K562 (cell line): Measurements from ENCODE around the gene HIP1R. TPM values are rescaled to one million over a fixed set of nuclear protein-coding genes. Genes with fewer than 3 reads are reported as not detected.

Experiments used
- ESRRA ChIP-seq: fragments of 450-650 bp; IDR thresholded peaks from 2 replicates; pipeline ENCODE4 v1.6.1; 2014; ENCODE audit warnings: low read depth, mild to moderate bottlenecking, moderate library complexity, borderline replicate concordance
- EWSR1 ChIP-seq: fragments of 450-650 bp; IDR thresholded peaks from 2 replicates; pipeline ENCODE4 v1.6.1; 2018; ENCODE audit warnings: borderline replicate concordance, mild to moderate bottlenecking, low read depth, moderate library complexity; ENCODE audit not compliant: partially characterized antibody
- FIP1L1 ChIP-seq: fragments of 200-400 bp; formaldehyde crosslinking; IDR thresholded peaks from 2 replicates; pipeline ENCODE4 v1.6.1; 2018; ENCODE audit warnings: mild to moderate bottlenecking, low read depth, low read length; ENCODE audit not compliant: poor library complexity, severe bottlenecking
- GABPB2 ChIP-seq: fragments of 250-450 bp; sonication (Bioruptor Pico); conservative IDR thresholded peaks from 2 replicates; pipeline ENCODE4 v1.5.1; 2021; ENCODE audit warnings: mild to moderate bottlenecking
- HMG20B ChIP-seq: fragments of 250-450 bp; sonication (Bioruptor Pico); IDR thresholded peaks from 2 replicates; pipeline ENCODE4 v1.5.0; 2021; ENCODE audit warnings: mild to moderate bottlenecking
- JUND ChIP-seq, 2 experiments: IDR thresholded peaks; 2 replicates in 1 of 2; 3 replicates in 1 of 2; pipeline ENCODE4 v1.6.1; 2011; ENCODE audit warnings: borderline replicate concordance in 2 of 2, low read depth in 2 of 2, low read length in 2 of 2, improper control_type of control experiment in 1 of 2, missing biosample characterization in 1 of 2, missing genetic modification characterization in 1 of 2, missing genetic modification reagents in 1 of 2
- MCM2 ChIP-seq: fragments of 450-650 bp; IDR thresholded peaks from 2 replicates; pipeline ENCODE4 v1.6.1; 2017; ENCODE audit warnings: low read depth, mild to moderate bottlenecking
- PHB2 ChIP-seq: fragments of 450-650 bp; IDR thresholded peaks from 2 replicates; pipeline ENCODE4 v1.6.1; 2017; ENCODE audit warnings: low read depth
- PYGO2 ChIP-seq: fragments of 450-650 bp; IDR thresholded peaks from 2 replicates; pipeline ENCODE4 v1.6.1; 2016; ENCODE audit warnings: mild to moderate bottlenecking, missing genetic modification characterization, moderate library complexity, missing compliant biosample characterization
- SMARCA4 ChIP-seq: fragments of 450-650 bp; IDR thresholded peaks from 2 replicates; pipeline ENCODE4 v1.6.1; 2016
- SMARCE1 ChIP-seq: fragments of 450-650 bp; IDR thresholded peaks from 2 replicates; pipeline ENCODE4 v1.7.1; 2016; ENCODE audit warnings: mild to moderate bottlenecking
- SRF ChIP-seq, 2 experiments: fragments of 250-450, 450-650 bp in 1 of 2; sonication (Bioruptor Pico) in 1 of 2; sonication (generic) in 1 of 2; formaldehyde crosslinking; IDR thresholded peaks; 2 replicates each; pipeline versions ENCODE4 v1.5.0 to v1.5.1; 2020 to 2022; ENCODE audit warnings: mild to moderate bottlenecking in 1 of 2, missing genetic modification reagents in 1 of 2
- TAF15 ChIP-seq: fragments of 200-400 bp; formaldehyde crosslinking; IDR thresholded peaks from 2 replicates; pipeline ENCODE4 v1.6.1; 2017; ENCODE audit warnings: mild to moderate bottlenecking, low read depth, low read length, moderate library complexity
- ZFP1 ChIP-seq: fragments of 450-650 bp; formaldehyde crosslinking; IDR thresholded peaks from 2 replicates; pipeline ENCODE4 v1.4.0; 2020; ENCODE audit warnings: mild to moderate bottlenecking, mixed read lengths
- ZNF316 ChIP-seq: fragments of 450-650 bp; IDR thresholded peaks from 2 replicates; pipeline ENCODE4 v1.6.1; 2016
- ZNF408 ChIP-seq: fragments of 250-450 bp; sonication (Bioruptor Pico); IDR thresholded peaks from 2 replicates; pipeline ENCODE4 v1.4.0; 2020; ENCODE audit warnings: low read depth, mild to moderate bottlenecking, moderate library complexity
- ZNF764 ChIP-seq: fragments of 250-450 bp; sonication (Bioruptor Pico); IDR thresholded peaks from 2 replicates; pipeline ENCODE4 v1.4.0; 2020; ENCODE audit warnings: low read depth, mild to moderate bottlenecking, moderate library complexity
- polyA plus RNA-seq, 8 experiments: library from polyadenylated mRNA; depleted of rRNA in 4 of 8; stranded (reverse) in 5 of 8; unstranded in 3 of 8; fragments of >200 nt; fragmentation: Nextera tagmentation in 2 of 8; fragmentation: Illumina TruSeq in 1 of 8; extraction: Ambion mirVana in 2 of 8; extraction: Trizol in 1 of 8; gene quantifications; 2 replicates each; pipeline versions ENCODE4 v1.2.1 to v1.2.3, GENCODE V29; 2011 to 2014; ENCODE audit warnings: inconsistent platforms in 1 of 8, missing spikeins in 1 of 8
- total RNA-seq, 7 experiments: library from RNA; depleted of rRNA in 6 of 7; stranded (reverse); fragments of >200 nt in 6 of 7; fragmentation: Illumina TruSeq in 2 of 7; extraction: Trizol in 2 of 7; gene quantifications; 2 replicates each; pipeline versions ENCODE4 v1.2.1 to v1.2.3, GENCODE V29; 2011 to 2021; ENCODE audit warnings: low replicate concordance in 1 of 7
- TF ChIP-seq, protein P1 (sequence below): sonication (generic); formaldehyde crosslinking; IDR thresholded peaks from 2 replicates; pipeline ENCODE4 v1.8.1; 2023; ENCODE audit warnings: mild to moderate bottlenecking, missing genetic modification reagents
- TF ChIP-seq, protein P2 (sequence below): IDR thresholded peaks from 2 replicates; pipeline ENCODE4 v1.6.1; 2016; ENCODE audit warnings: missing genetic modification characterization, missing compliant biosample characterization
- TF ChIP-seq, protein P3 (sequence below): fragments of 250-450 bp; sonication (Bioruptor Pico); IDR thresholded peaks from 2 replicates; pipeline ENCODE4 v1.5.1; 2021; ENCODE audit warnings: mild to moderate bottlenecking
- TF ChIP-seq, protein P4 (sequence below): fragments of 450-650 bp; IDR thresholded peaks from 2 replicates; pipeline ENCODE4 v1.7.0; 2016; ENCODE audit warnings: borderline replicate concordance

Gene HIP1R
- total and polyA plus RNA-seq, 9 of the 15 experiments (the other 6 are each of a cell fraction or from before 2014, with no cell fraction given), result 0.15 to 31.0 (median 14.2) TPM

- TF ChIP-seq HMG20B (CRISPR knock-in tag), result no peak
- no peak for TF ChIP-seq SRF (CRISPR knock-in tag; IDR thresholded peaks at IDR 0.05)
- TF ChIP-seq, protein P1, sequence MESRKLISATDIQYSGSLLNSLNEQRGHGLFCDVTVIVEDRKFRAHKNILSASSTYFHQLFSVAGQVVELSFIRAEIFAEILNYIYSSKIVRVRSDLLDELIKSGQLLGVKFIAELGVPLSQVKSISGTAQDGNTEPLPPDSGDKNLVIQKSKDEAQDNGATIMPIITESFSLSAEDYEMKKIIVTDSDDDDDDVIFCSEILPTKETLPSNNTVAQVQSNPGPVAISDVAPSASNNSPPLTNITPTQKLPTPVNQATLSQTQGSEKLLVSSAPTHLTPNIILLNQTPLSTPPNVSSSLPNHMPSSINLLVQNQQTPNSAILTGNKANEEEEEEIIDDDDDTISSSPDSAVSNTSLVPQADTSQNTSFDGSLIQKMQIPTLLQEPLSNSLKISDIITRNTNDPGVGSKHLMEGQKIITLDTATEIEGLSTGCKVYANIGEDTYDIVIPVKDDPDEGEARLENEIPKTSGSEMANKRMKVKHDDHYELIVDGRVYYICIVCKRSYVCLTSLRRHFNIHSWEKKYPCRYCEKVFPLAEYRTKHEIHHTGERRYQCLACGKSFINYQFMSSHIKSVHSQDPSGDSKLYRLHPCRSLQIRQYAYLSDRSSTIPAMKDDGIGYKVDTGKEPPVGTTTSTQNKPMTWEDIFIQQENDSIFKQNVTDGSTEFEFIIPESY (CRISPR knock-in tag), result peak; percentile 66
- TF ChIP-seq MCM2, result no peak
- TF ChIP-seq TAF15, result no peak
- no peak for TF ChIP-seq ZNF408 (CRISPR knock-in tag)
- TF ChIP-seq SMARCE1, result peak; percentile 38; the same call in 1 of the 2 replicates
- TF ChIP-seq, protein P2, sequence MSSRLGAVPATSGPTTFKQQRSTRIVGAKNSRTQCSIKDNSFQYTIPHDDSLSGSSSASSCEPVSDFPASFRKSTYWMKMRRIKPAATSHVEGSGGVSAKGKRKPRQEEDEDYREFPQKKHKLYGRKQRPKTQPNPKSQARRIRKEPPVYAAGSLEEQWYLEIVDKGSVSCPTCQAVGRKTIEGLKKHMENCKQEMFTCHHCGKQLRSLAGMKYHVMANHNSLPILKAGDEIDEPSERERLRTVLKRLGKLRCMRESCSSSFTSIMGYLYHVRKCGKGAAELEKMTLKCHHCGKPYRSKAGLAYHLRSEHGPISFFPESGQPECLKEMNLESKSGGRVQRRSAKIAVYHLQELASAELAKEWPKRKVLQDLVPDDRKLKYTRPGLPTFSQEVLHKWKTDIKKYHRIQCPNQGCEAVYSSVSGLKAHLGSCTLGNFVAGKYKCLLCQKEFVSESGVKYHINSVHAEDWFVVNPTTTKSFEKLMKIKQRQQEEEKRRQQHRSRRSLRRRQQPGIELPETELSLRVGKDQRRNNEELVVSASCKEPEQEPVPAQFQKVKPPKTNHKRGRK (tag), result peak; percentile 96
- no peak for TF ChIP-seq ESRRA
- no peak for TF ChIP-seq ZFP1 (CRISPR knock-in tag)
- TF ChIP-seq, protein P3, sequence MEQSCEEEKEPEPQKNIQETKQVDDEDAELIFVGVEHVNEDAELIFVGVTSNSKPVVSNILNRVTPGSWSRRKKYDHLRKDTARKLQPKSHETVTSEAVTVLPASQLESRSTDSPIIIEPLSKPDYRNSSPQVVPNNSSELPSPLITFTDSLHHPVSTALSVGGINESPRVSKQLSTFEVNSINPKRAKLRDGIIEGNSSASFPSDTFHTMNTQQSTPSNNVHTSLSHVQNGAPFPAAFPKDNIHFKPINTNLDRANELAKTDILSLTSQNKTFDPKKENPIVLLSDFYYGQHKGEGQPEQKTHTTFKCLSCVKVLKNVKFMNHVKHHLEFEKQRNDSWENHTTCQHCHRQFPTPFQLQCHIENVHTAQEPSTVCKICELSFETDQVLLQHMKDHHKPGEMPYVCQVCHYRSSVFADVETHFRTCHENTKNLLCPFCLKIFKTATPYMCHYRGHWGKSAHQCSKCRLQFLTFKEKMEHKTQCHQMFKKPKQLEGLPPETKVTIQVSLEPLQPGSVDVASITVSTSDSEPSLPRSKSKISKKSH (CRISPR knock-in tag), result no peak
- TF ChIP-seq JUND (IDR thresholded peaks at IDR 0.05; ENCODE audit: borderline replicate concordance, low read depth, low read length), result no peak
- no peak for TF ChIP-seq JUND (tag; IDR thresholded peaks at IDR 0.05; ENCODE audit: borderline replicate concordance, low read depth, low read length)
- TF ChIP-seq ZNF764 (CRISPR knock-in tag), result no peak
- peak; percentile 43; the same call in 1 of the 2 replicates for TF ChIP-seq PHB2
- TF ChIP-seq GABPB2, result no peak
- TF ChIP-seq, protein P4, sequence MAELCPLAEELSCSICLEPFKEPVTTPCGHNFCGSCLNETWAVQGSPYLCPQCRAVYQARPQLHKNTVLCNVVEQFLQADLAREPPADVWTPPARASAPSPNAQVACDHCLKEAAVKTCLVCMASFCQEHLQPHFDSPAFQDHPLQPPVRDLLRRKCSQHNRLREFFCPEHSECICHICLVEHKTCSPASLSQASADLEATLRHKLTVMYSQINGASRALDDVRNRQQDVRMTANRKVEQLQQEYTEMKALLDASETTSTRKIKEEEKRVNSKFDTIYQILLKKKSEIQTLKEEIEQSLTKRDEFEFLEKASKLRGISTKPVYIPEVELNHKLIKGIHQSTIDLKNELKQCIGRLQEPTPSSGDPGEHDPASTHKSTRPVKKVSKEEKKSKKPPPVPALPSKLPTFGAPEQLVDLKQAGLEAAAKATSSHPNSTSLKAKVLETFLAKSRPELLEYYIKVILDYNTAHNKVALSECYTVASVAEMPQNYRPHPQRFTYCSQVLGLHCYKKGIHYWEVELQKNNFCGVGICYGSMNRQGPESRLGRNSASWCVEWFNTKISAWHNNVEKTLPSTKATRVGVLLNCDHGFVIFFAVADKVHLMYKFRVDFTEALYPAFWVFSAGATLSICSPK, result 0 out of 2 replicates have a peak, but pooled peaks have one; percentile 68
- no peak for TF ChIP-seq FIP1L1
- TF ChIP-seq EWSR1, result no peak
- TF ChIP-seq ZNF316, result peak; percentile 63
- 0 out of 2 replicates have a peak, but pooled peaks have one; percentile 17 for TF ChIP-seq SMARCA4
- TF ChIP-seq PYGO2, result no peak
Observed at GRCh38 chr12:122834104-122834920, 945 bp upstream of the HIP1R start (continued).
